GM18505 (cell line): ENCODE results near the gene GARIN5B.

Experiments
- ATAC-seq: cut with Tn5 transposase; IDR thresholded peaks from one replicate; pipeline ENCODE4 v1.9.1; 2021; ENCODE audit not compliant: unreplicated experiment
- POLR2A ChIP-seq: IDR thresholded peaks from 4 replicates; pipeline ENCODE4 v1.6.1; 2011; ENCODE audit warnings: borderline replicate concordance; ENCODE audit not compliant: insufficient read depth, insufficient read length; ENCODE audit errors: extremely low read depth

Gene GARIN5B

DNA sequence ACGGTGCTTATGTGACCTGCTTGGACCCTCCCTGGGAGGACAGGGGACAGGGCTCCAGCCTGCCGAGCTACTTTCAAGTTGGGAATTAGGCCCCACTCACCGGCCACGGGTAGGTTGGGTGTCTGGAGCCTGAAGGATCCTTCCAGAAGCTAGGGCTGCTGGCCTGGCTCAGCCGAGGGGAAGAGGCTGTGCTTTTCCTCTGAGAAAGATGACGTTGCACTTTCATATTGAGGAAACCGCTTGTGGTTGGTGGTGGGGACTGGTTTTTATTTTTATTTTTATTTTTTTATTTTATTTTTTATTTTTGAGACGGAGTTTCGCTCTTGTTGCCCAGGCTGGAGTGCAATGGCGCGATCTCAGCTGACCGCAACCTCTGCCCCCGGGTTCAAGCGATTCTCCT is 37.9 kb downstream of the GARIN5B start, which contains the start of gene TMEM150B:
Gene TMEM150B, minus strand, starts transcription at position 170 of the 400 bp plus-strand sequence. CDS start 4,305 bp downstream, outside the sequence.
- TF ChIP-seq POLR2A = no peak
- no peak for ATAC-seq

DNA sequence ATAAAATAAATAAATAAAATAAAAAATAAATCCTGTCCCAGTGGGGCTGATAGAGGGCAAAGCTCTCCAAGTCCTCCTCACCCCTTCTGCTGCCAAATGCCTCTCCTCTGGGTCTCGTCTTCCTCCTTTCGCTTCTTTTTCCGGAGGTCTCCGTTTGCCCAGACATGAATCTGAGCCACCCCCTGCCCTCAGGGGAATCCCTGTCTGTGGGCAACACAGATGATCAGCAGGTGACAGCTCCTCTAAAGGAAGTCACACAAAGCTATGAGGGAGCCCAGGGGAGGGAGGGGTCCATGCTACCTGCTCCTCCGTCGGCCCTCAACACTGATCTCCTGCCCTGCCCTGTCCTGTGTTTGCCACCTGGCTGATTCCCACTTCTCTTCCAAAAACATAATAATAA is 38.4 kb downstream of the GARIN5B start:
- no peak for TF ChIP-seq POLR2A
- no peak for ATAC-seq

DNA sequence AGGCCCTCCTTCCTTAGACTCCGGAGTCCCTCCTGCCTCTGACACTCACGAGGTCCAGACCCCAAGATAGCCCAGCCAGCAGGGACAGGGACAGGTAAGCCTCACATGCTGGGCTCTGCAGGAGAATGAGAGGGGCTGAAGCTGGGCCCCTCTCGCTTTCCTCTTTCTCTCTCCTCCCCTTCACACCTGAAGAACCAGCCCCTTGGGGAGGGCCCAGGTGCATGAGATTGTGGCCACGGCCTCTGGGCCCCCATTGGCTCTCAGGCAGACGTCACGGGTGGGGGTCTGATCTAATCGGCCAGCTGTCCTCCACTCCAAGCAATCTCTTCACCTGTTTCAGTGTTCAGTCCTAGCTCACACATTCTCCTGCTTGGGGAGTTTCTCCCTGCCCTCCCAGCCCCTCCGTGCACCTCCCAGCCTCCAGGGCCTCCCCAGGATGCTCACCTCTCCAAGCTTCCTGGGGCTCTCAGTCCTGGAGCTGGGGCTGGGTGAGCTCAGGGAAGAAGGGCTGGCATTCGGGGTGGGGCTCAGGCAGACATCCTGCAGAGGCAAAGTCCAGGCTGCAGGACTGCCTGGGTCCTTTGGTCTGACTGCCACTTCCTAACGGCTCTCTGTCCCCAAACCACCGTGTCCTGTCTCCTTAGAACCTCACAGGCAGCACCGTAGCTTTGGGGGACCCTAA is 40.7 kb downstream of the GARIN5B start:
- TF ChIP-seq POLR2A = no peak
- ATAC-seq = no peak

DNA sequence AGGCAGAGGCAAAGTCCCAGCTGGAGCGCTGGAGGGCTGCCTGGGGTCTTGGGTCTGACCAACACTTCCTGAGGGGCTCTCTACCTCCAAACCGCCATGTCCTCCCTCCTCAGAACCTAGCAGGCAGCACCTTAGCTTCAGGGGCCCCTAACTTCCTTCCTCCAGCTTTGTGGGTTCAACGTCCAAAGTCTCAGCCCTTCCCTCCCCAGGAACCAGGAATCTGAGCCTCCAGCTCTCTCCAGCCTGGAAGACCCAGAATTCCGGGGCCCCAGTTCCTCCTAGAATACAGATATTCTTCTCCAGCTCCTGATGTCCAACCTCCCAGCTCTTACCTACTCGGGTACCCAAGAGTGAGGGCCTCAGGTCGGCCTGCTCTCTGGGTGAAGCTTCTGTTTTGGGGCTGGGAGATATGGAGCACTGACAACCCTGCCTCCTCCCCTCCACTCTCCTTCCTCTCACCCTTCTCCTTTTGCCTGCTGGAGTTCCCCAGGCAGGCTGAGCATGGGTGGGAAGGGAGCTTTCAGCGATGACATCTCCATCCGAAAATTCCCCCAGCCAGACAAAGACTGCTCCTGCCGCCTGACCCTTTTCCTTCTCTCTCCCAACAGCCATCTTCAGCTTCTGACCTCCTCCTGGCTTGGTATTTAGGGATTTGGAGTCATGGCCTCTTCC is 41.5 kb downstream of the GARIN5B start:
- no peak for TF ChIP-seq POLR2A
- ATAC-seq = no peak

DNA sequence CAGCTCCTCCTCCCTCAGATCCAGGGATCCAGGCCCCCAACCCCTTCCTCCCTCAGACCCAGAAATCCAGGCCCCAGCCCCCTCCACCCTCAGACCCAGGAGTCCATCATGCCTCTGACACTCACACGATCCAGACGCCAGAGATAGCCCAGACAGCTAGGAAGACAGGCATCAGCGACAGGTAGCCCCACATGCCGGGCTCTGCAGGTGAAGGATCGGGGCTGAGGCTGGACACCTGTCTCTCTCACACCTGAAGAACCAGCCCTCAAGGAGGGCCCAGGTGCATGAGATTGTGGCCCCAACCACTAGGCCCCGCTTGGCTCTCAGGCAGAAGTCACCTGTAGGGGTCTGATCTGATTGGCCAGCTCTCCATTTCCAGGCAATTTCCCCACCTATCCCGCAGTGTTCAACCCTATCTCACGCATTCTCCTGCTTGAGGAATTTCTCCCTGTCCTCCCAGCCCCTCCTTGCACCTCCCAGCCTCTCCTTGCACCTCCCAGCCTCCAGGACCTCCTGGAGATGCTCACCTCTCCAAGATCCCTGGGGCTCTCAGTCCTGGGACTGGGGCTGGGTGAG is 42.1 kb downstream of the GARIN5B start:
- no peak for TF ChIP-seq POLR2A
- ATAC-seq = no peak

DNA sequence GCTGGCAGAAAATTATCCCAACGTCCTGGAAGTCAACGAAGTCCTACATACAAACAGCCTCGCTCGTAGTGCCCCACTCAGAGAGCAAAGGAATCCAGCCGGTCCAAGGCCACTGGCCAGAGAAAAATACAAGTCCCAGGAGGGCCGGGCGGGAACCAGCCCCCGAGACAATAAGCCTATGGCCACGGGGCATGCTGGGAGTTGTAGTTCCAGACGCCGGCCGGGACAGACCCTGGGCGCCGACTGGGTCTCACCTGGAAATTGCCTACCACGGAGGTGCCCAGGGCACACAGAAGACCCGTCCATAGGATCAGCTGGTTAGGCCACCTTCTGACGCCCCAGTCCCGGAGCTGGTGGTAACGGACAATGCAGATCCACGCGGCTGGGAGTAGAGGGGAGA is 43.3 kb downstream of the GARIN5B start:
- no peak for ATAC-seq
- no peak for TF ChIP-seq POLR2A

DNA sequence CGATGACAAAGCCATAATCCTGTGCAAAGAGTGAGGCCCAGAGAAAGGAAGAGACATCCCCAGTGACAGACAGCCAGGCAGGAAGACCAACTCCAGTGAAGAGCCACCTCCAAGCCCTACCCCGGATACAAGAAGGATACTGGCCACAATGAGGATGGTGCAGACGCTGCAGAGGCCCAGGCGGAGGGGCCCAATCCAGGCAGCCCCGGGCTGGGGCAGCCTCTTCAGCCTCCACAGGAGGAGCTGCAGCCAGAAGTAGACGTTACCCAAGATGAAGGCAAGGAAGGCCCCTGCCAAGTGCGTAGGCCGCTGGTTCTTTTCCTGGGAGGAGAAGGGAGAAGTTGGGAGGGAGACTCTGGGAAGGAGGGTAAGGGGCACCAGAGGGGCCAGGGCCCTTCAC is 46.4 kb downstream of the GARIN5B start:
- ATAC-seq = no peak
- TF ChIP-seq POLR2A = no peak

DNA sequence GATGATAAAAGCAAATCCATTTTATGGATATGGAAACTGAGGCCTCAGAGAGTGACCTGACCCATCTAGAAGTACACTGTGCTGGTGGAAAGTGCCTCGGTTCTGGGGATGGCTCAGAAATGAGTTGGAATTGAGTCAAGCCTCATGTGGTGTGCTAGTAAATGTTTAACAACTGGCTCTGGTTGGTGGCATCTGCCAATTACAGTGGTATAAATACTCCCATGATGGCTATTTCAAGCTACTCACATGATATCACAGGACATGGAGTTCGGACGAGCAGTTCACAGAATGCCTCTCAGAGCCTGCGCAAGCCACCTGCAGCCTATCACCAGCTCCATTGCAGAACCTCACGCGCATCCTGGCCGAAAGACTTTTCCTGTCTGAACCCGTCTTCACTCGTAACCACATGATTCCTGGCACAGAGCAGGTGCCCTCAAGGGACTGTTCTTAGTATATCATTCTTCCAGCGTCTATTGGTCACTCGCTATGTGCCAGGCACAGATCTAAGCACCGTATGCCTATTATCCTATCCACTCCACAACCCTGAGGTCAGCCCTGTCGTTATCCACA is 47.0 kb downstream of the GARIN5B start:
- TF ChIP-seq POLR2A = no peak
- ATAC-seq = no peak

DNA sequence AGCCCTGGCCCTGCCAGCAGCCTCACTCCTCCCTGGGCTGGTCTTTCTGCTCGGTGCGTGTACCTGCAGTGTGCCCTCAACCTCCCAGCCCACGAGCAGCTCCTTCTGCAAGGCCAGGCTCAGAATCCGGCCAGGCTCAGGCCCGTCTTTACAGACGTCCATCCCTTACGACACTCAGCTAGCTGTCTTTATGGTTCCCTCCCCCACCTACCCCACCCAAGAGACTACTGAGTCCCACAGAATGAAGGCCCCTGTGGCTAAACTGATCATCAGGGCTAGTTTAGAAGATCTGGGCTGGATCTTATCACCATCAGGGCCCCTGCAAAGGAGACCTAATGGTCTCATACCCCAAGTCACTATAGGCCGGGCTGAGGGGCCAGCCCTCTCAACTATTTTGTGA is 48.7 kb downstream of the GARIN5B start:
- no peak for ATAC-seq
- TF ChIP-seq POLR2A = no peak

DNA sequence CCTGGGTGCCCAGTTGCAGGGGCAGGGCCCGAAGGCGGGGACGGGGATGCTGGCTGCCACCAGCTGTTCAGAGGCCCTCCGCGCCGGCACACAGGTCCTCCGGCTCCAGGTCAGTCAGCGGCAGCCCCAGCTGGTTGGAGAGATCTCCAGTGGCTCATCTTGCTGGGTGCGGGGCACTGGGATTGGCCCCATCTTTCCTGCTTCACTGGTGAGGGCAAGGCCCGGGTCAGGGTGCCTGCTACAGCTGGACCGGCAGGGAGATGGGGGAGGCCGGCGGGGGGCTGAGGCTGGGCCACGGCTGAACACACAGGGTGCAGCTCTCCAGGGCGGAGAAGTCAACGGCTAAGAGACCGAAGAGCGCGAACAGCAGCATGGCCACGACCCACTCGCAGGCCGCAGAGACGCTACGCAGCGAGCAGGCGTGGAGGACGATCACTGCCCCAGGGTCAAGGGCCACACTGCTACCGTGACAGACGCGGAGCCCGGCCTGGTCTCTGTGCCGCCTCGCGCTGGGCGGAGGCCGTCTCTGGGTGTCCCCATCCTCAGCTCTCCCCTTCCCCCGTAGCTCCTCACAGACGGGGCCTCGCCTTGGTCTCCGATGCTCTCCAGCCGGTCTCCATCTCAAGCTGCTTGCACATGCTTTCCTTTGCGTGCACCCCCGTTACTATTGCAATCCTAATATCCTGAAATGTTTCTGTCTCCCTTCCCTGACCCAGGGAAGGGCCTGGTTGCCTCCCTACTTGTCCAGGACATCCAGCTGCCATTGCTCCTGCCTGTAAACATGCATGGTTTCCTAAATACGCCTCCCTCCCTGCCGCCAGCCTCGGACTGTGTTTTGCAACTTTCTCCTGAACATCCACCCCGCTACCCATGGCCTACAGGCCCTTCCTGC is 50.2 kb downstream of the GARIN5B start:
- no peak for TF ChIP-seq POLR2A
- ATAC-seq = no peak

DNA sequence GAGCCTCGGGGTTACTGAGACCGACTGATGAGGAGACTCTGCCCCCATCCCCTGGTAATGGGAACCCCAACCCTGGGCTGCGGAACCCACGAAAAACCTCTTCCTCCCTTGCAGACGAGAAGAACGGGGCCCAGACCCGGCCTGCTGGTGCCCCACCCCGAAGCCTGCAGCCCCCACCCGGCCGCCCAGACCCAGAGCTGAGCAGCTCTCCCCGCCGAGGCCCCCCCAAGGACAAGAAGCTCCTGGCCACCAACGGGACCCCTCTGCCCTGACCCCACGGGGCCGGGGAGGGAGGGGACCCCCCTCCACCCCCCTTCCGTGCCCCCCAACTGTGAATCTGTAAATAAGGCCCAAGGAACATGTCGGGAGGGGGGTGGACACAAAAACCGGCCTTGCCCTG is 51.3 kb downstream of the GARIN5B start:
- no peak for ATAC-seq
- TF ChIP-seq POLR2A = no peak

DNA sequence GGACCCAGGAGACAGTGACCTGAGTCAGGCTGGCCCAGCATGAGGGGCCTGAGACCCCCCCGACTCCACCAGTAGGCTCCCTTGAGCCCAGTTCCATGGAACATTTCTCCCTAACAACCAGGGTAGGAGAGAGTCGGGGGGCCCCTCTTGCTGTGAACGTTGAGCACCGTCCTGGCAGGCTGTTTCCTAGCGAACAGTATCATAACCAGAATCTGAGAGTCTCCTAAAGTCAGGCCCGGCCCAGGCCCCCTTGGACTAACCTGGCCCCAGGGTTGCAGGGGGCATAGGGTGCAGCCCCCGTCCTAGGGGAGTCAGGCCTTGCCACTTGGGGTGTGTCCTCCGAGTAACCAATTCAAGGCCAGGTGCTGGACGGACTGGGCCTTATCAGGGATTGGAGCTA is 51.7 kb downstream of the GARIN5B start:
- no peak for ATAC-seq
- TF ChIP-seq POLR2A = no peak

DNA sequence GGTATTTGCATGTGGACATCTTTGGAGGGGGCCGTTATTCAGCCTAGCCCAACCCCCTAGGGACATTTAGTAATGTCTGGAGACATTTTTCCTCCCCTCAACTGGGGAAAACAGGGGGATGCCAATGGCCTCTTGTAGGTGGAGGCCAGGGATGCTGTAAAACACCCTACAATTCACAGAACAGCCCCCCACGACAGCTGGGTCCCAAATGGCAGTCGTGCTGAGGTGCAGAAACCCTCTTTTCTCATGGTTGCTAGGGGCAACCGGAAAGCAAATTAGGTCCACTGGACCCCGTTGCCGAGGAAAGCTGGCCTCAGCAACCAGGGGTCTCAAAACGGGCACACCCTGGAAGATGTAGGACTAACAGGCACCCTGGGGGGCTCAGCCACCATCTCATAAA is 52.6 kb downstream of the GARIN5B start:
- TF ChIP-seq POLR2A = no peak
- no peak for ATAC-seq

DNA sequence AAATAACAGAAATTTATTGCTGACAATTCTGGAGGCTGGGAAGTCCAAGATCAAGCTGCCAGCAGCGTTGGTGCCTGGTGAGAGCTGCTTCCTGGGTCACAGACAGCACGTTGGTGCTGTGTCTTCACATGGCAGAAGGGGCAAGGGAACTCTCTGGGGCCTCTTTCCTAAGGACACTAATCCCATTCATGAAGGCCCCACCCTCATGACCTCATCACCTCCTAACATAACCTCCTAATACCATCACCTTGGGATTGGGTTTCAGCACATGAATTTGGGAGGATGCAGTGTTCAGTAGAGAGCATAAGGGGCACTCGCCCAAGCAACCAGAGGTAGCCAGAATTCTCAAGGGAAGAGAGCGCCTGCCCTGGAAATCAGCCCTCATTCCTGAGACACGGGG is 53.6 kb downstream of the GARIN5B start:
- TF ChIP-seq POLR2A = no peak
- no peak for ATAC-seq

DNA sequence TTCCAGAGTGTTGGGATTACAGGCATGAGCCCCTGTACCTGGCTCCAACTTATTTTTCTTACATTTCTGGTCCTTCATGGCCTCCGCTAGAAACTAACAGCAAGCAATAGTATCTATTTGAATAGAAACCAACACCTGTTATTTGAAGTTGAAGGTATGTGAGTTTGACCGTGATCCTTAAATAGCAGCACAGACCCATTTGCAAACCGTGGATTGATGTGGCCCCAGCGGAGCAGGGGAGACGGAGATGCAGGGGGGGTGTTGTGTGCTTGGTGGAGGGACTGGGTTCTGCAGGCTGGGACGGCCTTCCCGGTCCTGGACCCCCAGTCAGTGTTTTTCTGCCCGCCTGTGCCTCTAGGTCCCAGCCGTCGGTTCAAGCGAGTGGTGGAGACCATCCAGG is 54.8 kb downstream of the GARIN5B start:
- no peak for ATAC-seq
- no peak for TF ChIP-seq POLR2A
